Measurements from ENCODE around the gene APBB2. TPM values are rescaled to one million over a fixed set of nuclear protein-coding genes. Genes with fewer than 3 reads are reported as not detected.

APBB2 gene
- polyA plus RNA-seq, 3 donors = 0.15 to 0.33 TPM; not detected in 1

DNA sequence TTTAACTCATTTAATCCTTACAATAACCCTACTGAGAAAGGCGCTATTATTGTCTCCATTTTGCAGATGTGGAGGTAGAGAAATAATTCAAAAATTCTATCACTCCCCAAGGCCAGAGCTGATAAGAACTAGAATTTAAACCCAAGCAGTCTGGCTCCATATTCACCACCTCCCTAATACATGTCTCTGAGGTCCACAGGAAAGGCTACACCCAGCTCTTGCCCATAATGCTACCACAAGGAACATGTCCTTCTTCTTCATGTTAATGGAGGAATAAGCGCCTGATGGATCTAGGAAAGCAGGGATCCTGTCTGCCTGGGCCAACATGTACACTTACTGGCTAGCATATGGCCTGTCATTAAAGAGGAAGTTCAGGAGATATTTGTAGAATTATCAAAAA lies 16.3 kb downstream of the APBB2 start:
- Histone ChIP-seq H3K27me3 (ENCODE audit: control insufficient read depth in 2 of 2, insufficient read depth in 2 of 2, low read length in 2 of 2) (no peaks in the 10 kb centered on the region), H3K79me2 (ENCODE audit: insufficient read depth, low read length) (no peaks in the 10 kb centered on the region), H3K4me3 (replicated peaks in 1 of 3; ENCODE audit: low read depth in 2 of 3, low read length in 3 of 3) (no peak overlapping the region), H3K9me3 (replicated peaks in 1 of 2; ENCODE audit: control insufficient read depth in 1 of 2, insufficient read depth in 1 of 2, low read length in 2 of 2) (no peaks in the 10 kb centered on the region), H3K9ac (ENCODE audit: insufficient read depth, low read length, poor library complexity, severe bottlenecking) (no peak overlapping the region), H3K36me3 (replicated peaks in 1 of 2; ENCODE audit: control insufficient read depth in 1 of 2, insufficient read depth in 2 of 2, low read length in 2 of 2) (no peaks in the 10 kb centered on the region), H3K4me1 (ENCODE audit: control insufficient read depth in 1 of 2, insufficient read depth in 2 of 2, low read length in 2 of 2) (no peaks in the 10 kb centered on the region), H4K20me1 (ENCODE audit: insufficient read depth, low read length) (no peaks in the 10 kb centered on the region), H3K4me2 (replicated peaks; ENCODE audit: extremely low read depth, low read length, poor library complexity, severe bottlenecking) (no peak overlapping the region), H2AFZ (ENCODE audit: insufficient read depth, low read depth, low read length, poor library complexity, severe bottlenecking) (no peak overlapping the region), H3K27ac (ENCODE audit: low read depth in 1 of 2, low read length in 2 of 2) (no peak overlapping the region)
- H3K4me3 Mint-ChIP-seq = no peak overlapping the region
- peaks cover 0 to 8% (median 2%) of the 10 kb centered on the region in 7 donors for H3K9me3 Mint-ChIP-seq
- WGBS (ENCODE audit: insufficient coverage) = no CpG with 5 or more reads among the region's 2 CpGs
- DNase-seq = no peak
- H3K36me3 Mint-ChIP-seq = no peaks in the 10 kb centered on the region
- intact Hi-C loops (cut with micrococcal nuclease) = no loop called here
- H3K4me1 Mint-ChIP-seq = no peaks in the 10 kb centered on the region
- no peak overlapping the region for H3K27ac Mint-ChIP-seq
- TF ChIP-seq, protein P1, sequence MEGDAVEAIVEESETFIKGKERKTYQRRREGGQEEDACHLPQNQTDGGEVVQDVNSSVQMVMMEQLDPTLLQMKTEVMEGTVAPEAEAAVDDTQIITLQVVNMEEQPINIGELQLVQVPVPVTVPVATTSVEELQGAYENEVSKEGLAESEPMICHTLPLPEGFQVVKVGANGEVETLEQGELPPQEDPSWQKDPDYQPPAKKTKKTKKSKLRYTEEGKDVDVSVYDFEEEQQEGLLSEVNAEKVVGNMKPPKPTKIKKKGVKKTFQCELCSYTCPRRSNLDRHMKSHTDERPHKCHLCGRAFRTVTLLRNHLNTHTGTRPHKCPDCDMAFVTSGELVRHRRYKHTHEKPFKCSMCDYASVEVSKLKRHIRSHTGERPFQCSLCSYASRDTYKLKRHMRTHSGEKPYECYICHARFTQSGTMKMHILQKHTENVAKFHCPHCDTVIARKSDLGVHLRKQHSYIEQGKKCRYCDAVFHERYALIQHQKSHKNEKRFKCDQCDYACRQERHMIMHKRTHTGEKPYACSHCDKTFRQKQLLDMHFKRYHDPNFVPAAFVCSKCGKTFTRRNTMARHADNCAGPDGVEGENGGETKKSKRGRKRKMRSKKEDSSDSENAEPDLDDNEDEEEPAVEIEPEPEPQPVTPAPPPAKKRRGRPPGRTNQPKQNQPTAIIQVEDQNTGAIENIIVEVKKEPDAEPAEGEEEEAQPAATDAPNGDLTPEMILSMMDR (IDR thresholded peaks at IDR 0.05) = no peak
- peaks cover 0 to 10% (median 2%) of the 10 kb centered on the region in 3 donors for H3K27me3 Mint-ChIP-seq (ENCODE audit: low read depth in 3 of 3)

DNA sequence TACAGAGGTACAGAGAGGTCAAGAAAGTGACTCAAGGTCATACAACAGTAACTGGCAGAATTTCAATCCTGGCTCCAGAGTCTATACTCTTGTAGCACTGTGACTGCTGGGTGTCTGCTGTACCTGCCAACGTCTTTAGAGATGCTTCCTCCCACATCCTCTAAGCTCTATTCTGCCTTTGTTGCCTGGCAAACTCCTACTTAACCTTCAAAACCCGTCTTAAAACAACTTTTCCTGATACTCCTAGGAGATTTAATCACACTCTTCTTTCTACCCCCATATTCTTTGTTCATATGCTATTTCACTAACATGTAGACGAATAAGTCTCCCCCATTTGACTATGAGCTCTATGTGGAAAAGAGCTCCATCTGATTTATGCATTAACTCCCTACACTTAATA lies 16.8 kb downstream of the APBB2 start:
- no peak overlapping the region for H2AFZ ChIP-seq (ENCODE audit: insufficient read depth, low read depth, low read length, poor library complexity, severe bottlenecking)
- H3K4me2 ChIP-seq (replicated peaks; ENCODE audit: extremely low read depth, low read length, poor library complexity, severe bottlenecking) = no peak overlapping the region
- DNase-seq = no peak
- H3K36me3 Mint-ChIP-seq = no peaks in the 10 kb centered on the region
- no peaks in the 10 kb centered on the region for H3K4me1 ChIP-seq (ENCODE audit: control insufficient read depth in 1 of 2, insufficient read depth in 2 of 2, low read length in 2 of 2)
- no peak overlapping the region for H3K4me3 ChIP-seq (replicated peaks in 1 of 3; ENCODE audit: low read depth in 2 of 3, low read length in 3 of 3)
- no peaks in the 10 kb centered on the region for H3K9me3 ChIP-seq (replicated peaks in 1 of 2; ENCODE audit: control insufficient read depth in 1 of 2, insufficient read depth in 1 of 2, low read length in 2 of 2)
- H3K27ac Mint-ChIP-seq = no peak overlapping the region
- no peaks in the 10 kb centered on the region for H3K4me1 Mint-ChIP-seq
- H3K9ac ChIP-seq (ENCODE audit: insufficient read depth, low read length, poor library complexity, severe bottlenecking) = no peak overlapping the region
- H3K27ac ChIP-seq (ENCODE audit: low read depth in 1 of 2, low read length in 2 of 2) = no peak overlapping the region
- 94% methylated on average over 2 of the region's 3 CpGs for WGBS (ENCODE audit: insufficient coverage)
- no peaks in the 10 kb centered on the region for H3K36me3 ChIP-seq (replicated peaks in 1 of 2; ENCODE audit: control insufficient read depth in 1 of 2, insufficient read depth in 2 of 2, low read length in 2 of 2)
- TF ChIP-seq, protein P1 (IDR thresholded peaks at IDR 0.05) = no peak
- no peaks in the 10 kb centered on the region for H3K27me3 ChIP-seq (ENCODE audit: control insufficient read depth in 2 of 2, insufficient read depth in 2 of 2, low read length in 2 of 2)
- intact Hi-C loops (cut with micrococcal nuclease) = no loop called here
- no peak overlapping the region for H3K4me3 Mint-ChIP-seq
- H3K27me3 Mint-ChIP-seq (ENCODE audit: low read depth in 3 of 3) = peaks cover 0 to 10% (median 2%) of the 10 kb centered on the region in 3 donors
- no peaks in the 10 kb centered on the region for H4K20me1 ChIP-seq (ENCODE audit: insufficient read depth, low read length)
- no peaks in the 10 kb centered on the region for H3K79me2 ChIP-seq (ENCODE audit: insufficient read depth, low read length)
- H3K9me3 Mint-ChIP-seq = peaks cover 0 to 8% (median 2%) of the 10 kb centered on the region in 7 donors
